DMS153 (cell line): ENCODE results near the gene MALSU1.
A peak's percentile ranks its signal among the peaks of the same experiment; 100 is the strongest.

Experiments
- DNase-seq: peaks from one replicate; lab custom pipeline; 2025; lab: John Stamatoyannopoulos, UW

The MALSU1 gene

DNA sequence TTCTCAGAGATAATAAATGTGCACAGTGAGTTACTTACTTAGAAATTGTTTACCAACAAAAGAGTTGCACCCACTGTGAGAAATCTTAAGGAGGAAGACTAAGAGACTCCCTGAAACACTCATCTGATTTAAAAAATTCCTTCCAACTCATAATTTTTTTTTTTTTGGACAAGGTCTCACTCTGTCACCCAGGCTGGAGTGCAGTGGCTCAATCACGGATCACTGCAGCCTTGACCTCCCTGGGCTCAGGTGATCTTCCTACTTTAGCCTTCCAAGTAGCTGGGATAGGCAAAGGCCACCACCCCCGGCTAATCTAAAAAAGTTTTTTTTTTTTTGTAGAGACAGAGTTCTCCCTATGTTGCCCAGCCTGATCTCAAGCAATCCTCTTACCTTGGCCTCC is 36.0 kb downstream of the MALSU1 start:
- no peak for DNase-seq

DNA sequence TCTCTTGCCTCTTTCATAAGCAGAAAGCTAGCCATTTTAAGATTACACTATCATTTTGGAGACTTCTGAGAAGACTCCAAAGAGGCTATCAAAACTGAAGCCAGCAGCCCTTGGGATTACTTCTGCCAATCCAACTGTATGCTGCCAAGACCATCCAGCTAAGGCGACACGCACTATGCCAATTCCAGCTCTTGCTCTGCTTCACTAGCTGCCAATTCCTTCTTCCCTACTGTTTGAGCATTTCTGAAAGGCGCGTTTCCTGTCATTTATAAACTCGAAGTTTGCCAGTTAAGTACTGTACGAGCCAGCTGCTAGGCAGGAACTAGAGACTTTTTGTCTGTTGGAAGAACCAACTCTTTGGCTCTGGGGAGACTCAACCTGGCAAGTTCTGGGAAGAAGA is 36.5 kb downstream of the MALSU1 start:
- no peak for DNase-seq

DNA sequence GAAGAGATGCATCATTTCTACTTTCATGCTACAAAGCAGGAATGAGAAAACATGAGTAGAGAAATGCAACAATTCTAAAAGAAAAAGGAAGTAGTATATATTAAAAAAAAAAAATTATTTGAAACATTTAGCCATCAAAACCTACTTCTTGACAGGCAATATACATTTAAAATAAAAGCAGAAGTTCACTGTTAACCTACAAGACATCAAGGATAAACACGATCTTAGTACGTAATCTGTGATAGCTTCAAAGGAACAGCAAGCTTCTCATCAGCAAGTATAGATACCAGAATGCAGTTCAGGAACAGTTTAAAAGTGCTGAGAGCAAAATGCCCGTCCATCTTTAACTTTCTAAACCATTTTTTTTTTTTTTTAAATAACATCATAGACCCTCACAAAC is 36.9 kb downstream of the MALSU1 start:
- DNase-seq, result no peak

DNA sequence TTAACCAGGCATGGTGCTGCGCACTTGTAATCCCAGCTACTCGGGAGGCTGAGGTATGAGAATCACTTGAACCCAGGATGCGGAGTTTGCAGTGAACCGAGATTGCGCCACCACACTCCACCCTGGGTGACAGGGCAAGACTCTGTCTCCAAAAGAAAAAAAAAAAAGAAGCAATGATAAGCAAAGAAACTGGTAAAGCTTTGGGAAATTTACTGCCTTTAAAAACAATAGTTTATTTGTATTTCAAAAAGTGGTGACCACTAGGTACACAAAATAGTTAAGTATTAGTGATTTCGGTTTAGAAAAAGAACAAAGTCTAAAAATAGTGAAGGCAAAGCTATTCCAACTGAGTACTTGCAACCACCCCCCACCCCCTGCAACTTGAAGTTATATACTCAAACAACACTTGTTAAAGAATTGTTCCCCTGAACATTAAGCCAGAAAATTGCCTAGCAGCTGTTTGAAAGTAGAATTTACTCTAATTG is 37.7 kb downstream of the MALSU1 start:
- no peak for DNase-seq

DNA sequence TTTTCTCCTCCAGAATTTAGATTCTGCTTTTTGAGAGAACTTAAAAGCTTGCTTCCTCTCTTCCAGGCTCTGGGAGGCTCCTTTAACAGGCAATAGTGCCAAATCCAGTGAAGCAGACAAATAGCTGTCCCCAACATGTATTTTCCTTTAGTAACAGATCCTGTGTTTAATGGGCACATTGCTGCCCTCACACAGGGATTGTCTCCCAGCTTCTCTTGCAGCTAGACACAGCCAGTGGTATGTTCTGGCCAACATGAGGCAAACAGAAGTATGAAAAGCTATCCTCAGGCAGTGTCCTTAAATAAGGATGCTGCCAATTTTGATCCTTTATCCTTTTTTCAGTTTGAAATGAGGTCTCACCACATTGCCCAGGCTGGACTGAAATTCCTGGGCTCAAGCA is 38.2 kb downstream of the MALSU1 start:
- no peak for DNase-seq

DNA sequence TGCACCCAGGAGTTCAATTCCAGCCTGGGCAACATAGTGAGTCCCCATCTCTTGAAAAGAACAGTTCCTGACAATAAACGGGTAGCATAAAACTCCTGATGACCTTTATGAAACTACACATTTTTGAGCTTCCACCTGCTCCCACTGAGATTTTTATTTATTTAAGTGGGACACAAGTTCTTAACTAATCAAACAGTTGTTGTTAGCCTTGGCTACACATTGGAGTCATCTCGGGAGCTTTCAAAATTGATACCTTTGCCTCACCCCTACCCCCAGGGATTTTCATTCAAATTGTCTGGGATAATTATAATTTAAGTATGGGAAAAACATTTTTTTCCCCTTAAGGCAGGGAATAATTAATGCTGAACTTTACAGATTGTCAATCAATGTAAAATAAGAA is 39.3 kb downstream of the MALSU1 start:
- DNase-seq, result no peak

DNA sequence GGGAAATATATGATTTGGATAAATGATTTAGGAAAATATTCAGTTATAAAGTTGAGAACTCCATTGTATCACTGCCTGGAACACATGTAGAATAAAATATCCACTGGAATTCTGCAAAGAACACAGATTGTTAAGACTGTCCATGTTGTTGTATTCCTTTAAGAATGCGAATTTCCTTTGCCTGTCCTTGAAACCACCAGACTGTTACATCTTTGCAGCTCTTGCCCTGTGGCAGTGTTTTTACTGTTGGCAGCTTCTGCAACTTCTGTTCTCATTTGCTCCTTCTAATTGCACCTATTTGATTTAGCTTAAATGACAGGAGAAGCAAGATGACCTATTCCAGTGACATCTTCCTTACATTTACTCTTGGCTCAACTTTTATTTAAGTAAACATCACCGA is 39.7 kb downstream of the MALSU1 start:
- DNase-seq, result no peak

DNA sequence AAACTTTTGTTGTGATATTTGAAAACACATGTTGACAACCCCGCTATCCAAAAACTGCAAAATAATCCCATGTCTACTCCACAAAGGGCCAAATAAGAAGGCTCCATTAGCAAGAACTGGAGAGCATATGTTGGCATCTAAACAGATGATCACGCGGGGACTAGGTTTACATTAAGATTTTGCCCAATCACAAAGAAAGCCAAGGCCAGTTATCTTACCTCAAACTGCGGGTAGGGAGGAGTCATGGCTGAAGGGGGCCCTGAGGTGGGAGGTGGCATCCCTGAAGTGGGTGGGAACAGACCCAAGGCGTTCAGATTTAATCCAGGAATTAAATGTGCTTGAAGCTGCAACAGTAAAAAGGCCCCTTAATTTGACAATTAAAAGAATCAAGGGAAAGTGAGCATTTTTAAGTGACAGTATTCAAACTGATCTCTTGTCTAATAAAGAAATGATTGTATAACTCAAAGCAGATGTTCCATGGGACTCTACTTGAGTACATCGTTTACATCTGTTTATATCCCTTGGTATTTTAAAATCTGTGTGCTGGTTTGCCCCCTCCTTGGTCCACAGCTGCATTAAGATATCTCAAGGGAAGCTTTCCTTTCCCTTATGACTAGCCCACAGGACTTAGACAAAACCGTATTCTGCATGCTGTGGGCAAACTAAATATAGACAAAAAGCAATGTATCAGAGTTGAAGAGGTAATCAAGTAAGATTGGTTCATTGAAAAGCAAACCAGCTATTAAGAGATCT is 42.9 kb downstream of the MALSU1 start:
- DNase-seq, result no peak

DNA sequence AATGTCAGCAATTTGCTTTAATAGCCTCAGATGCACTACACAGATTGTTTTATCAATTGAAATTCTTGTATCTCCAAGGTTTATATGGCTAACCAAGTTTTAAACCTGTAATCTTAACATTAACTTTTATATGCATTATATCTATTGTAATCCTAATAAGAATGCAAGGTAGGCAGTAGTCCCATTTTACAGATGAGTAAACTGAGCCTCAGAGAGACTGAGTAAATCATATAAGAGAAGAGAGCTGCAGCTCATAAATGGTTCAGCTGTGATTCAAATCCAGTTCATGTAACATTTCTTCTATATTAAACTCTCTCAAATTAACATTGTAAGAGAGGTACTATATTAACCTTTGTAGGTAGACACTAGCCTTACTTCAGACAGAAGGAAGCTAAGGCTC is 44.0 kb downstream of the MALSU1 start:
- DNase-seq, result no peak

DNA sequence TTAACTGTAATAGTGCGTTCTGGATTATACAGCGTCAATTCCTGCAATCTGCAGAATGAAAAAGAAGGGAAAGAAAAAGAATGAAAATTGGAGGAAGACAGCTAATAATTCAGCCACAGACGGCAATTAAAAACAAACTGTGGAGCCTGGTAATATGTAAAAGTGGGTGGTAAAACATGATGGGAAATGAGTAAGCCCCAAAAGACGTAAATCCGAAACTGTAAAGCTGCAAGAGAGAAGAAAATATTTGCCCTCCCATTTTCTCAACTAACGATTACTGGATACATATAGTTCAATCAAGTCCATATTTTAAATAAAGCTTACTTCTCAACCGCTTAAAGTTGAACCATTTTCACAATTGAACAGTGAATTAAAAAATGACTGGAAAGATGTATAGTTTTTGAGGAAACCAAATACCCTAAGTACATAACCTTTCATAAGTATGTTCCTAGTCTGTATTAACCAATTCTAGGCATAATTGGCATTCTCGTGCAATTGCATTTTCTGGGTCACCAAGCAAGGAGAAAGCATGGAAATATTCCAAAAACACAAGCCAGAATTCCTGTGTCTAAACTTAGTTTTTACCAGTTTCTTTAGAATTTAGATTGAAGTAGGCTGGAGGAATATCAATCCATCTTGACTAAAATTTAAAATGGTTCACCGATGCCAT is 44.8 kb downstream of the MALSU1 start:
- DNase-seq, result no peak

DNA sequence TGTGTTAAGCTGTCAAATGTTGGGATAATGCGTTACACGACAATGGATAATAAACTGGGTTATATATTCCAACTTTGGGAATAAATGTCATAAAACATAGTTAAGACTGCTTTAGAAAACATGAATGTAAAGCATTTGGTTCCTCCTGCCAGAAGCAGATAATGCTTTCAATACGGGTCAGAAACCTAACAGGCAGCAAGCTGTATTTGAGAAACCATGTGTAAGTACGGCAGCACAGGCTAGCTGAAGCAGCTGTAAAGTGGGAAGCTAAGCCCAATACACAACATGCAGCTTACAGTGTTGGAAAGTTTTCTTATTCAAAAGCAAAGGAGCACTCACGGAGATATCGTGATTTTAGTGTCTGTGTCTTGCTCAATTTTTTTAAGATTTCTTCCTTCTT is 46.5 kb downstream of the MALSU1 start:
- no peak for DNase-seq

DNA sequence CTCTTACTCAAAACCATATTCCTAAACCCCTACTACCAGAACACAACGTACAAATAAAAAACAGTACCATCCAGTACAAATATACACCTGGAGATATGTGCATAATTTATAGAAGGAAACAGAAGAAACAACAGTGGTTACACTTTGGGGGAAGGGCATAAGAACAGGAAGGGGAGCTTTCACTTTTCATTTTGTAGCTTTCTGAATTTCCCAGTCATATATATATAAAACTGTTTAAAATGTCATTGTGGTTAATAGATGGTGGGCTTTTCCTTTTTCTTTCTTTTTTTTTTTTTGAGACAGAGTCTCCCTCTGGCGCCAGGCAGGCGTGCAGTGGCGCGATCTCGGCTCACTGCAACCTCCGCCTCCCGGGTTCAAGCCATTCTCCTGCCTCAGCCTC is 47.2 kb downstream of the MALSU1 start:
- no peak for DNase-seq

DNA sequence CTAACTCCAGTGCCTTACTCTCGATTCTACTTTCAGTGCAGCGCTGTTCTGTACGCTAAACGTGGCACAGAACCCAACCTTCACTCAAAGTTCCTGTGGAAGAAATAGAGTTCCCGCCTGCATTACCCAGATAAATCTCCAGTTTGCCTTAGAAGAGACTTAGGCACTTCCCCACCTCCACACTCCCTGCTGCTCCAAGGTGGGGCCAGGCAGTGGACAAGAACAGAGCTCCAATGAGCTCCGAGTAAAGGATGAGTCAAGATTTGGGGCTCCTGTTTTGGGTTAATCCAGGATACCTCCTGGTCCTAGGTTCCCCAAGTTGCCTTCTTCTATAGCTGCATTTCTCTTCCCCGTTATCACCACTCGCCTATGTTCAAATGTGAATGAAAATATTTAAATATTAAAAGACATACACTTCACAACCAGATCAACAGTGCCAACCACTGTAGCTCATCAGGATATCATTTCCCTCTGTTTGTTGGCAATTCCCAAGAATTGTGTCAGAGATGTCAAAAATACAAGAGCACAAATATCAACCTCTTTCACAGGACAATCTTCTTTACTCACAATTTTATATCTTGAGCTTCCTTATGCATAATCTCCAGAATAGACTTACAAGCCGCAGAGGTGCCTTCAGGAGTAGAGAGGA is 48.0 kb downstream of the MALSU1 start:
- no peak for DNase-seq

DNA sequence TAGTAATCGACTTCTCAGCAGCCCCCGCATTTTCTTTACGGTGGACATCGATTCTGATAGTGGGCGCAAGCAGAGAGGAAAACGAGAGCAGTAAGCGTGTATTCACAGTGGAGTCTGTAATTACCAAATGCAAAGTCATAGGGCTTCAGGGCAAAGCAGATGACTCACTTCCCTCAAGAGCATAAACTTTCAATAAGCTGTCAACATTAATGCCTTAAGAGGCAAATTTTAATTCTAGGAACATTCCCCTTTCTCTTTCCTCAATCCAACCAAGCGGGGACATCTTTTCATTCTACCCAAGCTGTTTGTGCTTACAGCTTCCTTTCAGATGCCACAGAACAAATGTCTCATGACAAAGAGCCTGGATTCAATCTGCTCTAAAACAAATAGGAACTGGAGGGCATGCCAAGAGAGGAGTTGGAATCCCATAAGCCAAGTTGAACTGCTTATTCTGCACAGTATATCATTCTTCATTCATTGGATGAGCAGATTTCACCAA is 48.6 kb downstream of the MALSU1 start:
- DNase-seq, result peak; percentile 11

DNA sequence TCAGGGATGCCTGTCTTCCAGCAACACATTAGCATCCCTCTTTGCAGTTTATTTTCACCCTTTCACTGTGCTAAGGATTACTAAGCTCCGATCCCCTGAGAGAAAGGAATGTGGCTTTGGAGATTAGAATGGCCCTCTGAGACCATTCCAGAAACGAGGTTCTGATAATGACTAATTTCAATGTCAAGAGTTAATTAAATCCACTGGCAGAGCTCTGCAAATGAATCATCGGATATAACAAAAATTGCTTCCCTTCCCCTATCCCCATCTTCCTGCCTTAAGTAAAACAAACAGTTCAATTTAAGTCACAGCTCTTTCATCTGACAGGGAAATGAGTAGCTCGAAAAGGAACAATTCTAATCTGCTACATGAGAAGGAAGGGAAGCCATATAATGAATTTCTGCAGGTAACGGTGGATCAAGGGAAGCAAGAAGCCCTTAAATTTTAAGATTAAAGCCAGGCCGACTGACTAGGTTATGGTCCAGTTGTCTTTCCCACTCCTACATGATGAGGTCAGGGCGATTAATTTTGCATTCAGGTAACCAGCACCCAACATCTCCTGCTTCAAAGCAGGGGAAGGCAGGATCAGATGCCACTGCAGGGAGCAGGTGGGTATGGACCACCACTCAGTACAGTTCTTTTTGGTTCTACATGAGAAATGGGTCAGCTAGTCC is 50.5 kb downstream of the MALSU1 start:
- no peak for DNase-seq

DNA sequence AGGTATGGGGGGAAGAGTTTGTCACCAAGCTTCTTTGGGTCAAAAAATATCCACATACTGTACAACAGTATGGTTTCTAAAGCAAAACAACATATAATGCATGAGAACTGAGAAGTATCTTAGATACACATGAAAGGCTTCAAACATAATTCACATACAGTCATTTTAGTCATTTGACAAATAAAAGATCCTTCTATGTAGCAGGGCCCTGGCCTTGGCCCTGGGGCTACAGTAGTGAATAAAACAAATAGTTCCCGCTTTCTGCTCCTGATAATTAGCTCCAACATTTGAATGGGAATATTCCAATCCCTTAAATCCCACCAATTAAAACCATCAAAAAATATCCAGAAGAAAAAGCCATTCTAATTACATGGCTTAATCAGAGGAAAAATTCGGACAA is 51.3 kb downstream of the MALSU1 start:
- no peak for DNase-seq

DNA sequence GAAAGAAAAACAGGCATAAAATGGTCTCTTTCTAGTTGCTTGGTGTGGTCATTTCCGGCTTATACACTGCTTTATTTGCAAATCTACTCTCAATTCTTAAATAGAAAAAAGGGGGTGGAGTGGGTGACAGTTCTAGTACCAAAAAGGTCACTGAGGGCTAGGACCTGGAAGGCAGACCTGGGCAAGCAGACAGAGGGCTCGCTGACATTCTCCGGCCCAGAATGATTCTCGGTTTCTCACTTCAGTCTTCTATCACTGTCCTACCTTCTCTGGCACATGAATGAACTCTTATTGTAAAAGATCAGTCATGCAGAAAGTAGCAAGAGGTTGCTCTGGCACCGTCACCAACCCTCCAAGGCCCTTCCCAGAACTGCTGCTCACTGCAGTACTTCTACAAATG is 54.0 kb downstream of the MALSU1 start:
- peak; percentile 62 for DNase-seq

DNA sequence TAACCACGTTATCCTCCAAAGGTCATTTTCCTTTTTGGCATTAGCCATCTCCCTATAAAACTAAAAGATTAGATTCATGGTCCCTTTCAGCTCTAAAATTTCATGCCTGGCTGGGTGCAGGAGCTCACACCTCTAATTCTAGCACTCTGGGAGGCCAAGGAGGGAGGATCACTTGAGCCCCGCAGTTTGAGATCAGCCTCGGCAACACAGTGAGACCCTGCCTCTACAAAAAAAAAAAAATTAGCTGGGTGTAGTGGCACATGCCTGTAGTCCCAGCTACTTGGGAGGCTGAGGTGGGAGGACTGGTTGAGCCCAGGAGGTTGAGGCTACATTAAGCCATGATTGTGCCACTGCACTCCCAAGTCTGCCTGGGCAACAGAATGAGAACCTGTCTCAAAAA is 57.0 kb downstream of the MALSU1 start:
- no peak for DNase-seq

DNA sequence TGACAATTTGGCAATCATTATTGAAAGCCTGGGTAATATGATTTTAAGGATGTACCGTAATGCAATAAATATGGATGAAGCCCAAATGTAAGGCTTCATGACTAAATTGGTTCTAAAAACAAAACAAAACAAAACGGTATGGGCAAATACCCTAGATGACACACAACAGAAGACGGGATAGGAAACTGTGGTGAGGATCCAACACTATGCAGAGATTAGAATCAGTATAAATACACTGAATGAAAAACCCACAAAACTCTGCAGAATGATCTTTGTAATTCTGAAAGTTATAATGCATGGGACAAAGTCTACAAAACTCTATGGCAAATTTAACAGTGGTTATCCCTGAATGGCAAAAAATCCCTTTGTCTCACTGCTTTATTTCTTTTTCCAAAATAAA is 57.6 kb downstream of the MALSU1 start:
- no peak for DNase-seq

DNA sequence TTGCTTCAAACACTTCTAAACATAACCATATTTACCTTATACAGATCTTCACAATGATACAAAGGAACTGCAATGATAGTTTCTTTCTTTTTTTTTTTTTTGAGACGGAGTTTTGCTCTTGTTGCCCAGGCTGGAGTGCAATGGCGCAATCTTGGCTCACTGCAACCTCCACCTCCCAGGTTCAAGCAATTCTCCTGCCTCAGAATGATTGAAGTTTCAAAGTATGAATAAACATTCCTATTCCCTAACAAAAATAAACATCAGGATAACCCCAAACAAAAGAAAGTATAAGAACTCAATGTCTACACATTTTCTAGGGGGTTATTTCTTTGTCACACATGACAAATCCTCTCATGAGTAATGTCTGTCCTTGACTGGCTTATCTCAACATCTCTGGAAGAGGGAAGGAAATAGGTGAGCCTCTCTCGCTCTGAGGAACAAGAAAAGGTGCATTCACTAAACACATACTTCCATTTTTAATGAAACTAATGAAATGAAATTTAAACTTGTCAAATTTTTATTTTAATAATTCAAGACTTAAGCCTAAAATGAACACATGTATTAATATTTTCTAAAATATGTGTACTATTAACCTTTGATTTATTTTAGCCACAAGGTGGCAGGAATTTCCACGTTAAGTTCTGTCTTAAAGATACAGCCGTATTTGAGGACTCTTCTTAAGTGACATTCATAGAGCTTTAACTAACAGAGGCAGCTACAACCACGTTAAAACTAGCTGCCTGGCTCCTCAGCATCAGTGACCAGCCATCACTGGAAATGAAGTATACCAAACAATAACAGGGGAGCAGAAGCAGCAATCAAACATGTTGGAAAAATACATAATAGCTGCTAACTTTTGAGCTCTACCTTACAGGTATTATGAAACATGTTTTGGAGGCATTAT is 58.3 kb downstream of the MALSU1 start:
- DNase-seq, result peak; percentile 34

DNA sequence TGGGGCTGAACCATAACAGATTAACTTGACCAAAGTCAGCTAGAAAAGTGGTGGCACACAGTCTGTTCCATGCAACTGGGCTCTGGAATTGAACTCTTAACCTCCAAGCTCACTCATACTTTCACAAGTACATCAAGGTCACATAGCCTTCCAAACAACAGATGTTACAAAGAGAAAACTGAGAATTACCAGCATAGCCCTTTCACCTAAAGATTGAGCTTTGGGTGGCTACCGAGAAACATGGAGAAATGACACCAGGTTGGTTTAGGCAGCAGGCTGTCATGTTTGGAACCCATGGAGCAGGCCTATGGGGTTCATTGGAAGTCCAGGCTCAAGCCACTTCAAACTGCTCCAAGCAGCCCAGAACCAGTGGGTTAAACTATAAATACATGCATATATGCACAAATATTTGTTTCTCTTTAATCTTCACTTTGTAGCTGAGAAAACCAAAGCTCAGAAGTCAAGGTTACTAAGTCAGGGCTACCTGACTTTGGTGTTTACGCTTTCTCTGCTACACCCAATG is 59.1 kb downstream of the MALSU1 start:
- no peak for DNase-seq
